NCI-H1105 treated with DMSO at 0.1 percent for 48 hours (cell line): ENCODE measurements around the gene ENO2.
"Not testable (repeated sequence)": the region's sequence is repeated elsewhere in the genome, so short reads cannot be mapped to it uniquely, and the experiment has no call there.

Experiments used
- DNase-seq: peaks from one replicate; lab custom pipeline; 2025; lab: John Stamatoyannopoulos, UW

The ENO2 gene

DNA sequence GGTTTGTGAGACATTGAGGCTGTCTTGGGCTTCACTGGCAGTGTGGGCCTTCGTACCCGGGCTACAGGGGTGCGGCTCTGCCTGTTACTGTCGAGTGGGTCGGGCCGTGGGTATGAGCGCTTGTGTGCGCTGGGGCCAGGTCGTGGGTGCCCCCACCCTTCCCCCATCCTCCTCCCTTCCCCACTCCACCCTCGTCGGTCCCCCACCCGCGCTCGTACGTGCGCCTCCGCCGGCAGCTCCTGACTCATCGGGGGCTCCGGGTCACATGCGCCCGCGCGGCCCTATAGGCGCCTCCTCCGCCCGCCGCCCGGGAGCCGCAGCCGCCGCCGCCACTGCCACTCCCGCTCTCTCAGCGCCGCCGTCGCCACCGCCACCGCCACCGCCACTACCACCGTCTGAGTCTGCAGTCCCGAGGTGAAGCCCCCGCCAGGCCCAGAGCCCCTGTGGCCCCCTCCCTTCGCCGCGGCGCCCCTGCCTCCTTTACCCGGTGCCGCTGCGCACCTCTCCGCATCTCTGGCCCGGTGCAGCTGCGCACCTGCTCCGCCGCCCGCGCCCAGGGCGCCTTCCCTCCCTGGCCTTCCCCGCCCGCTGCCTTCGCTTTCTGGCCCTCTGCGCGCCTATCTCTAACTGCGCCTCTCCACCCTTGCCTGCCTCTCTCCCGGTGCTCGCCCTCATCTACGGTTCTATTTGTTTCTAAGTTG, at the start of gene ENO2:
Gene ENO2, plus strand, starts transcription at position 335 of the 701 bp plus-strand sequence. CDS start 1,253 bp downstream, outside the sequence.
- peak; percentile 64 for DNase-seq

DNA sequence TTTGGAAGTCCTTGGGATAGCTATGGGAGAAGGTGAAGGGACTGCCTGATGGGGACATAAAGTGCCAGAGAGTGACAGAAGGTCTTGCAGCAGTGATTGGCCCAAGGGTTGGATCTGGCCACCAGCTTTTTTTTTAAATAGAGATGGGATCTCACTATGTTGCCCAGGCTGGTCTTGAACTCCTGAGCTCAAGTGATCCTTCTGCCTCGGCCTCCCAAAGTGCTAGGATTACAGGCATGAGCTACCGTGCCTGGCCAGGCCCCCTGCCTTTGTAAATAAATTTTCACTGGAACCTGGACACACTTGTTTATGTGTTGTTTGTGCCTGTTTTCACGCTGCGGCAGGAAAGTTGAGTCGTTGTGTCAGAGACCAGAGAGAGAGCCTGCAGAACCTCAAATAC, 49.1 kb upstream of the ENO2 start:
- not testable (repeated sequence) for DNase-seq

DNA sequence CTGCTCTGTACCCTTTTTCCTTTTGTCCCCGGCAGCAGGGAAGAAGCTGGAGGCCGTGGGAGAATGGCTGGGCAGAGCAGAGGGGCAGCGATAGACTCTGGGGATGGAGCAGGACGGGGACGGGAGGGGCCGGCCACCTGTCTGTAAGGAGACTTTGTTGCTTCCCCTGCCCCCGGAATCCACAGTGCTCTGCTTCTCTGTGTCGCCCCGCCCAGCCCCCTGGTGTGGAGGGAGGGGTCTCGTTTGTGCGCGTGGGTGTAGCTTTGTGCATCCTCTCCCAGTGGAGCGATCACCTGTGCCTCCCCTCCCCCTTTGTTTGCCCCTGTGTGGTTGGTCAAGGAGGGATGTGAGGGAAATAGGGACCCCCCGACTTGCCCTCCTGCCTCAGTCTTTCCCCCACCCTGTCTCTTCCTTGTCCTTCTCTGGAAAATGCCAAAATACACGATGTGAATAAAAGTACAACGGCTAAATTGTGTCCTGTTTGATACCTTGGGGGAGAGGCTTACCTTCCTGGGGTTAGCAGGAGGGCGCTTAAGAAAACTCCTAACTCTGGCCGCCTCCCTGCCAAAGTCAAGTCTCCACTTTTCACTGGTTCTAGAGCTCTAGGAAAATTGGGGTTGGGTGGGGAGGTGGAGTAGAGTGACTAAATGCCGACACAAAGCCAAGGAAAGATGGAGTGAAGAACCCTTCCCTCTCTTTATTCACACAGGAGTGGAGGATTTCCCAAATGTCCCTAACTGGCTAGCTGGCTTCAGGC, 48.0 kb upstream of the ENO2 start:
- no peak for DNase-seq

DNA sequence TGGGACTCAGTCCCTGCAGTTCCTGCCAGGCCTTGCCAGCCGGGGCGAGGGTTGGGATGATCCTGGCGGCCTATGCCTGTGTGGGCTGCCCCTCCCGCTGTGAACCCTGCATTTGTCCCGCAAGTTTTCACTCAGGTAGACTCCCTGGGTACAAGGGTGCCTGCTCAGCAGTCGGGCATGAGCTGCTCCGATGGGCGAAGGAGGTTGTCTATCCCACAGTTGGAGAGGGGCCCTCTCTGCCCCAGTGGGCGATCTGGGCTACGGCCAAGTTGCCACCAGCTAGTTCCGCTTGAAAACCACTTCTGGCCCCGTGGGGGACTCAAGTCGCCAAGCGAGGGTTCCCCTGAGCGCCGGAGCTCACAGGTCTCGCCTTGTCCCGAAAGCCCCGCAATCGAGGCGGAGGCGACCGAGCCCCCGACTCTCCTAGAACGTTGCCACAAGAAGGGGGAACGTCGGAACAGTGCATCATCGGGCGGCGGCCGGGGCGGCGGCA, 47.4 kb upstream of the ENO2 start:
- peak; percentile 61 for DNase-seq

DNA sequence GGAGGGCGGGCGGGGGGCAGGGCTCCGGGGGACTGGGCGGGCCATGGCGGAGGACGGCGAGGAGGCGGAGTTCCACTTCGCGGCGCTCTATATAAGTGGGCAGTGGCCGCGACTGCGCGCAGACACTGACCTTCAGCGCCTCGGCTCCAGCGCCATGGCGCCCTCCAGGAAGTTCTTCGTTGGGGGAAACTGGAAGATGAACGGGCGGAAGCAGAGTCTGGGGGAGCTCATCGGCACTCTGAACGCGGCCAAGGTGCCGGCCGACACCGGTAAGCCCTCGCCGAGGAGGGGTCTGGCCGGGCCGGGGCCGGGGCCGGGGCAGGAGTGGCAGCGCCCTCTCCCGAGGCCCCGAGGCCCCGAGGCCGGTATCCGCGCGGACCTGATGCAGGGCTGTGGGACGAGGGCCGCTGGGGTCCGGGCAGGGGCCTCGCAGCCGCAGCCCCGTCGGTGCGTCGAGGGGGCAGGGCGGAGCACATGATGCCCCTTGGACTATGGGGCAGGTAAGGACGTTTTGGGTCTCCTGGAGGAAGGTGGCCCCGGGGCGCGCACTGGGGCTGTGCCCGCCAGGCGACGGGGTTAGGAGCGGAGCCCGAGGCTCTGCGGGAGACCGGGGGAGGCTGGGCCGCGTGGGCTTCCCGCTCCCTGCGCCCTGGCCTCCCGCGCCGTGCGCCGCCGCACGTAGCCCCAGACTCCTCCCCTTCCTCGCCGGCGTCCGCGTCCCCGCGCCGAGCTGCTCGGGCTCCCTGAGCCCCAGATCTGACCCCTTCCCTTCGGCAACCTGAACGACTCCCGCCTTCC, 46.8 kb upstream of the ENO2 start, which contains the start of gene TPI1:
Gene TPI1, plus strand, starts transcription at position 119 of the 798 bp plus-strand sequence. Its CDS starts 36 bp downstream, at position 155.
- peak; percentile 76 for DNase-seq

DNA sequence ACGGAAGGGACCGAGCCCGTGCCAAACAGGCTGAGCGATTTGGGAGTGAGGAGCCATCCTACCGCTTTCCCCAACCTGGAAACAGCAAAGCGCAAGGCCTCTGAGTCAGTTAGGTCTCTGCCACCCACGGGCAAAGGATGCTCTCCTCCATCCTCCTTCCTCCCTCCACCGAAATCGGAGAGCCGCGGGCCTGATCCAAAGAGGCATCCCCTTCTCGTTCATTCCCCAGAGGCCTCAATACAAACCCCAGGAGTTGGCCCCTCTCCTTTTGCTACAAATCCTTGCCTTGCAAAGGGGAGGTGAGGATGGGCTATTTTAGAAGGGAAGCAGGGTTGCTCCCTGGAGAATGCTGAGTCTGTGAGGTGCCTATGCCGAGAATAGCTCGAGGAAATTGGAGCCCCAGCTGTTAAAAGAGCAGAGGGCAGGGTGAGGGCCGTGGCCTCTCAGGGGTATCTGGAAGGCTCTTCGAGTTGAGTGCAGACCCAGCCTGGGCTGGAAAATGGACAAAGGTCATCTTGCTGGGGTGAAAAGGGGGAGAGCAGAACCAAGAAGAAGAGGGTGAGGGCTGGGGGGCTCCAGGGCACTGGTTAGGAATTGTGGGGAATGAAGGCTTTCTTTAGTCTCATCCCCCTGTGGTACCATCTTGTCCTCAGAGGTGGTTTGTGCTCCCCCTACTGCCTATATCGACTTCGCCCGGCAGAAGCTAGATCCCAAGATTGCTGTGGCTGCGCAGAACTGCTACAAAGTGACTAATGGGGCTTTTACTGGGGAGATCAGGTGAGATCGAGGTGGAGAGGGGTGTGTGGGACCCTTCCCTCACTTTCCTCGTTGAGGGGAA, 46.0 kb upstream of the ENO2 start:
- no peak for DNase-seq

DNA sequence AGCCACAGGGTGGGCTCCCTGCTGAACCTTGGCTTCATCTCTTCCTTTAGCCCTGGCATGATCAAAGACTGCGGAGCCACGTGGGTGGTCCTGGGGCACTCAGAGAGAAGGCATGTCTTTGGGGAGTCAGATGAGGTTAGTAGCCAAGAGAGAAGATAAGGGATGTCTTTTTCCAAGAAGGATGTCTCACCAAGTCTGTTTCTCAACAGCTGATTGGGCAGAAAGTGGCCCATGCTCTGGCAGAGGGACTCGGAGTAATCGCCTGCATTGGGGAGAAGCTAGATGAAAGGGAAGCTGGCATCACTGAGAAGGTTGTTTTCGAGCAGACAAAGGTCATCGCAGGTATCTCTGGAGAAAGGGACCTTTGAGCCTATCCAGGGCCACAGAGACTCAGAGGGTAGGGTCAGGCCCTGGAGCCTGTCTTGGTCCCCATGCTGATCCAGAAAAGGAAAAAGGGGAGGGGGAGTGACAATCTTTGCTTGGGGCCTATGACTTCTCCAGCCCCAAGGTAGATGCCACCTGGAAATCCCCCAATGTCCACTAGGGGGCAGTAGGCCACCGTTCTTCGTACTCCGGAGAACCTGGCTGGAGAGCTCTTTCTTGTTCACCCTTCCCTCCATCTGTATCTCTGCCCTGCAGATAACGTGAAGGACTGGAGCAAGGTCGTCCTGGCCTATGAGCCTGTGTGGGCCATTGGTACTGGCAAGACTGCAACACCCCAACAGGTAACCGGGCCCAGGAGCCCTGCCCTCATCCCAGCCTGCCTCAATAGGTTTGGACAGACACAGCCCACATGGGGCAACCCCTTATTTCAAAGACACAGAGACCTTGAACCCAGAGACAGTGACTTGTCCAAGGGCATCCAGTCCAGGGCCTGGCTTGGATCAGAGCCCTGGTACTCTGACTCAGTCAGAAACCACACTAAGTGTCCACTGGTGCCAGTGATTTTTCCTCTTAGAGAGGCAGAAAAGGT, 45.0 kb upstream of the ENO2 start:
- peak; percentile 76 for DNase-seq

DNA sequence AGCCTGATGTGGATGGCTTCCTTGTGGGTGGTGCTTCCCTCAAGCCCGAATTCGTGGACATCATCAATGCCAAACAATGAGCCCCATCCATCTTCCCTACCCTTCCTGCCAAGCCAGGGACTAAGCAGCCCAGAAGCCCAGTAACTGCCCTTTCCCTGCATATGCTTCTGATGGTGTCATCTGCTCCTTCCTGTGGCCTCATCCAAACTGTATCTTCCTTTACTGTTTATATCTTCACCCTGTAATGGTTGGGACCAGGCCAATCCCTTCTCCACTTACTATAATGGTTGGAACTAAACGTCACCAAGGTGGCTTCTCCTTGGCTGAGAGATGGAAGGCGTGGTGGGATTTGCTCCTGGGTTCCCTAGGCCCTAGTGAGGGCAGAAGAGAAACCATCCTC, 44.1 kb upstream of the ENO2 start:
- not testable (repeated sequence) for DNase-seq

DNA sequence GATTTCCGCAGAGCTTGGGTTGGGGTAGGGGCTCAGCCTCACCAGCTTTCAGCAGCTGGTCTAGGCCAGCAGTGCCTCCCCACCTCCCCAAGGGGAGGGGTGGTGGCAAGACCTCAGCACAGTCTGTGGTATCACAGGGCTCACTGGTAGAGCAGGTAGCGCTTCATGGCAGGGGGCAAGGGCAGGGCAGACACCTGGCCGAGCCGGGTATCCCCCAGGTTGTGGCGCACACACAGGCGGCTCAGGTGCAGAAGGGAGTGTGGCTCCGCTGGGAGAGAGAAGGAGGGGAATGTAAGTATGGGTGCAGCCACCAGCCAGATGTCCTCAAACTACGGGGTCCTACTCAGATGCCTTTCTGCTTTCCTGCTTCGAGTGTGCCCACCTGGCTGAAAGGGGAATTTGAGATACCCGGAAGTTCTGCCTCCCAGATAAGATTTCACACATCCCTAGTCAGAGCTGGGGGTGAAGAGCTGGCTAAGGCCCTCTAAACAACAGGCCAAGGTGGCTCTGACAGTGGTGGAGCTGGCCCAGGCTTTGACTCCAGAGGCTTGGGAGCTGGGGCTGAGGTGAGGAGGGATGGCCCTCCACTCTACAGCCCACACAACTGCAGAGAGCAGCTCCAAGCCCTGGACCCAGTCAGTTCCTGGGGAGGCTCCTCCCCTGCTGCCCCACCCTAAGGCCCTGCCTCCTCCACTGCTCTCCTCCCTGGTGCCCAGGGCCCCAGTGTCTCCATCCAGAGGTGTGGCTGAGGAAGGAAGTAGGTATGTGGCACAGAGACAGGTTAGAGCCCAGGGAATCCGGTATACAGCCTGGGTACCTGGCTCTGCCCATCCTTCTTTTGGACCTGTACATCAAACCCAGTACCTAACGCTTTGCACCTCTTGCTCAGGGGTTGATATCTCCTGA, 43.1 kb upstream of the ENO2 start:
- peak; percentile 45 for DNase-seq

DNA sequence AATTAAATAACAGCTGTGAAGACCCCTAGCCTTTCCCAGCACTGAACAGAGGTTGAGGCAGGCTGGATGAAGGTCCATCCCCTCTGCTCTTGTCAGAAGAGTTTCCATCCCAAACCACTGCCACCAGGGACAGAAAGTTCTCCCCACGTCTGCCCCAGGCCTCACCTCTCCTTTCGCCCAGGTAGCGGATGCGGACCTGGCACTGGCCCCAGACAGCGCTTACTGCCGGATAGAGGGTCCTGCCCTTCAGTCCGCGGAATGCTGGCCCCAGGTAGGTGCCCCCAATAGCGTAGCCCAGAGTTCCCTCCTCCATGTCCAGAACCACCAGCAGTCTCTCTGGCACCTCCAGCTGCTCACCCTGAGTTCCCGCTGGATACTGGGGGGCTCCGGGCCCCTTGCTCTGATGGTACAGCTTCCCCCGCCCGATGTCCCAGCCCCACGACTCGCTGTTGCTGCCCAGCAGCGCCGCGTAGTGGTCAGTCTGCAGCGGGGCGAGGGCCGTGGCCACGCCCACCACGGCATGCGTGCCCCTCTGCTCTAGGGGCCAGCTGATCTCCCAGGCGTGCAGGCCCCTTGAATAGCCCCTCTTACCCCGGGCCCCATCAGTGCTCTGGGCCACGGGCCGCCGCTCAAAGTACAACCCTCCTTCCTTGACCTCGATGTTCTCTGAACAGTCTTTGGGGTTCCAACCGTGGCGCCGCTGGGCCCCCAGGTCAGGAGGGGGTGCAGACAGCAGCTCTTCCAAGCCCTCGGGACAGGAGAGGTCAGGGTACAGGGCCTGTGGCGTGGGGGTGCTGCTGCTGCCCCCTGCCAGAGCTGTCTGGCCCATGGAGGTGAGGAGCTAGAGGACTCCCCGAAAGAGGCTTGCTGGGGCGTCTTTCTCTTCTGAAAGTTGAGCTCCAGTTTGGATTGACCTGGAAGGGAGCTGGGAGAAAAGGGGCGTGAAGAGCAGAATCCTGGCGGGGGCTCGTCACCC, 42.0 kb upstream of the ENO2 start:
- peak; percentile 71 for DNase-seq

DNA sequence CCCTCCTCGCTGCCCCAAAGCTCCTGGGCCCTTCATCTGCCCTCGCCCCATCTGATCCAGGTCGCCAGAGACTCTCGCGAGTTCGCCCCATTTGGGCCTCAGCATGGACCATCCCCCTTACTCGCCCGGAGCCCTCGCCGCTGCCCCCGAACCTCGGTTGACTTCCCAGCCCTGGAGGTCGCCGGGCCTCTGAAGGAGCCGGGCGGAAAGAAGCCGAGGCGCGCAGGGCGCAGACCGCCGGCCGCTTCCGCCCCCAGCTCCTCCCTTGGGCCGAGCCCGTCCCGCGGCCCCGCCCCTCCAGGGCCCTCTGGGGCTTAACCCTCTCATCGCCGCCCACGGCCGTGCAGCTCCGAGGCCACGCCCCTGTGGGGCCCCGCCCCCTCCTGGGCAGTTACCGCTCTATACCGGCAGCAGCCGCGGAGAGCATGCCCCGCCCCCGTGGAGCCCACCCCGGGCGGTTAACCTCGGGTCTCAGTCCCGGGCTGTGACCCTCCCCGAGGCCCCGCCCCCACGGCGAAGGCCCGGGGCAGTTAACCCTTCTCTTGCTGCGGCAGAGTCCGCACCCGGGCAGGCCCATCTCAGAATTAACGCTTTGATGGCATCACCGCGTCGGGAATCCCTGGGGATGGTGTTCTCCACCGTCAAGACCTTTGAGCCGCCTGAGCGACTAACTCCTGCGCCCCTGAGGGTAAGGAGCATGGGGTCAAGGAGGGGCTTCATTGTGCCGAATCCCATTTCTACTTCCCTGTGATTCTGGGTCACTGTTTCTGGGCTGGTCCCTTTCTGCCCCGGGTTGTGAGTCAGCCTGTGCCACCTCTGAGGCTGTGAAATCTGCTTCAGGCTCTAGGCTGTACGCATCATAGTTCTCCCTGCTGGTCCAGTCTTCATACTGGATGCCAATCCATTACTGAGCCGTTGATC, 41.0 kb upstream of the ENO2 start, which contains the start of gene SPSB2:
Gene SPSB2, minus strand, starts transcription at position 210 of the 921 bp plus-strand sequence. CDS start 402 bp downstream, outside the sequence.
- DNase-seq: peak; percentile 94

DNA sequence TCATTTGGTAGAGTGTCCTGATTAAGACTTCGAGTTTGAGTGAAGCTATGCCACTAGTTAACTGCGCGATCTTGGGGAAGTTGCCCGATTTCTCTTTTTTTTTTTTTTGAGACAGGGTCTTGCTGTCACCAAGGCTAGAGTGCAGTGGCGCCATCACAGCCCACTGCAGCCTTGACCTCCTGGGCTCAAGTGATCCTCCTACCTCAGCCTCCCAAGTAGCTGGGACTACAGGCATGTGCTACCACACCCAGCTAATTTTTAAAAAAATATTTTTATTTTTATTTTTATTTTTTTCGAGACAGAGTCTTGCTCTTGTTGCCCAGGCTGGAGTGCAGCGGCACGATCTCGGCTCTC, 40.4 kb upstream of the ENO2 start:
- not testable (repeated sequence) for DNase-seq

DNA sequence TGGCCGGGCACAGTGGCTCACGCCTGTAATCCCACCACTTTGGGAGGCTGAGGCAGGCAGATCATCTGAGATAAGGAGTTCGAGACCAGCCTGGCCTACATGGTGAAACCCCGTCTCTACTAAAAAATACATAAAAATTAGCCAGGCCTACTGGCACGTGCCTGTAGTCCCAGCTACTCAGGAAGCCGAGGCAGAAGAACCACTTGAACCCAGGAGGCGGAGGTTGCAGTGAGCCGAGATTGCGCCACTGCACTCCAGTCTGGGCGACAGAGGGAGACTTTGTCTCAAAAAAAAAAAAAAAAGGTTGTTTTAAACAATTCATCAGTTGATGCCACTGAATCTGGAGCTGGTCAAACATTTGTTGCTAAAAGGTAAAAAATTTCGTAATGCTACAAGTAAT, 34.6 kb upstream of the ENO2 start:
- not testable (repeated sequence) for DNase-seq

DNA sequence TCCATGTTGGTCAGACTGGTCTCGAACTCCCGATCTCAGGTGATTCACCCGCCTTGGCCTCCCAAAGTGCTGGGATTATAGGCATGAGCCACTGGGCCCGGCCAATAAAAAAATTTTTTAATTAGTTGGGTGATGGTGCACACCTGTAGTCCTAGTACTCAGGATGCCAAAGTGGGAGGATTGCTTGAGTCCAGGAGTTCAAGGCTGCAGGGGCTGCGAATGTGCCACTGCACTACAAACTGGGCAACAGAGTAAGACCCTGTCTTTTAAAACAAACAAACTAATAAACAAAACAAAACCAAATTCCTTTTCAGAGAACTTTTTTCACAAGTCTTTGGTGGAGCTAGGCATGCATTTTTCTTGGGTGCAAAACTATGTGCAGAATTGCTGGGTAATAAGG, 31.1 kb upstream of the ENO2 start:
- DNase-seq: no peak

DNA sequence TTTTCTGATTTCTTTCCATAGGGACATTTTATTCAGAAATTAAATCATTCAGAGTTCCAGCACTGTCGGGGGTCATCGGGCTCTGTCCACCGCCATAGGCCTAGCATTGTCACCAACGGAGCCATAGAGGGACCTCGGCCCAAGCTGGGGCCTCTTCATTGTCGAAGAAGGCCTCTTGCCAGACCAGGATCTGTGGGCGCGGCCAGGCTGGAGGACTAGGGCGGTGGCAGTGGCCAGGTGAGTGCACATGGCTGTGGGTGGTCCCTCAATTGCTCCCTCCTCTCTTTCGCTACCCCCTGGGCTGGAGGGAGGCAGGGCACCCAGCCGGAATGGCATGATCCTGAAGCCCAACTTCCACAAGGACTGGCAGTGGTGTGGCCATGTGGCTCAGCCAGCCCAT, 30.7 kb upstream of the ENO2 start:
- DNase-seq: no peak

DNA sequence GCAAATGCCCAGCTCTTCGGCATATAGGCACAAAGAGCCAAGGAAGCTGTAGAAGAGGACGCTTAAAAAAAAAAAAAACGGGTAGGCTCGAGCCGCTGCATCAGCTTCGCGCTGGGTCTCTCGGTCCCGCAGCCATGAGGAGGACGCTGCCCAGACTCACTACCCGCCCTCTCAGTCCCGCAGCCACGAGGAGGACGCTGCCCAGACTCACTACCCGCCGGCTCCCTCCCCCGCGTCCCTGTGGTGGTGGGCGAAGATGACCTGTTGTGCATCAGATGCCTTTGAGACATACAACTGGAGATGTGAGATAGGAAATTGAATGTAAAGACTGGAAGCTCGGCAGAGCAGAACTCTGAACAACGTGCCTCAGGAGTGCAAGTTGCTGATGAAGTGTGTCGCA, 29.8 kb upstream of the ENO2 start:
- no peak for DNase-seq
